Measurements from ENCODE around the gene SLC38A9.
"Not testable (repeated sequence)": the region's sequence is repeated elsewhere in the genome, so short reads cannot be mapped to it uniquely, and the experiment has no call there.

Gene SLC38A9

GRCh38 chr5:55734658-55735057 lies 22.5 kb upstream of the SLC38A9 start:
- Histone ChIP-seq H3K36me3 (ENCODE audit: control insufficient read depth in 5 of 5, insufficient read depth in 5 of 5, low read length in 5 of 5) (no peaks in the 10 kb centered on the region), H3K4me1 (ENCODE audit: control insufficient read depth in 5 of 5, insufficient read depth in 5 of 5, low read length in 5 of 5) (no peaks in the 10 kb centered on the region), H3K4me3 (ENCODE audit: low read depth in 1 of 5, low read length in 5 of 5) (no peak overlapping the region), H3K27ac (ENCODE audit: low read depth, low read length) (no peak overlapping the region), H3K9me3 (ENCODE audit: control insufficient read depth in 5 of 5, low read length in 5 of 5) (no peaks in the 10 kb centered on the region), H3K27me3 (ENCODE audit: control insufficient read depth in 5 of 5, insufficient read depth in 4 of 5, low read length in 5 of 5) (no peaks in the 10 kb centered on the region), H3K9ac (ENCODE audit: low read length in 5 of 5) (no peak overlapping the region)

GRCh38 chr5:55732585-55732984 lies 20.5 kb upstream of the SLC38A9 start:
- Histone ChIP-seq H3K4me1 (ENCODE audit: control insufficient read depth in 5 of 5, insufficient read depth in 5 of 5, low read length in 5 of 5) (no peaks in the 10 kb centered on the region), H3K9me3 (ENCODE audit: control insufficient read depth in 5 of 5, low read length in 5 of 5) (no peaks in the 10 kb centered on the region), H3K4me3 (ENCODE audit: low read depth in 1 of 5, low read length in 5 of 5) (no peak overlapping the region), H3K27me3 (ENCODE audit: control insufficient read depth in 5 of 5, insufficient read depth in 4 of 5, low read length in 5 of 5) (no peaks in the 10 kb centered on the region), H3K27ac (ENCODE audit: low read depth, low read length) (no peak overlapping the region), H3K36me3 (ENCODE audit: control insufficient read depth in 5 of 5, insufficient read depth in 5 of 5, low read length in 5 of 5) (no peaks in the 10 kb centered on the region), H3K9ac (ENCODE audit: low read length in 5 of 5) (no peak overlapping the region)

- H3K27me3 ChIP-seq (ENCODE audit: control insufficient read depth in 5 of 5, insufficient read depth in 4 of 5, low read length in 5 of 5), result no peaks in the 10 kb centered on the region
- no peak overlapping the region for H3K9ac ChIP-seq (ENCODE audit: low read length in 5 of 5)
- H3K36me3 ChIP-seq (ENCODE audit: control insufficient read depth in 5 of 5, insufficient read depth in 5 of 5, low read length in 5 of 5), result no peaks in the 10 kb centered on the region
- H3K9me3 ChIP-seq (ENCODE audit: control insufficient read depth in 5 of 5, low read length in 5 of 5), result no peaks in the 10 kb centered on the region
- H3K4me1 ChIP-seq (ENCODE audit: control insufficient read depth in 5 of 5, insufficient read depth in 5 of 5, low read length in 5 of 5), result no peaks in the 10 kb centered on the region
- no peak overlapping the region for H3K4me3 ChIP-seq (ENCODE audit: low read depth in 1 of 5, low read length in 5 of 5)
- H3K27ac ChIP-seq (ENCODE audit: low read depth, low read length), result no peak overlapping the region
These were observed 19.7 kb upstream of the SLC38A9 start for GRCh38 chr5:55731848-55732247.

- Histone ChIP-seq H3K27me3 (ENCODE audit: control insufficient read depth in 5 of 5, insufficient read depth in 4 of 5, low read length in 5 of 5) (no peaks in the 10 kb centered on the region), H3K4me3 (ENCODE audit: low read depth in 1 of 5, low read length in 5 of 5) (no peak overlapping the region), H3K4me1 (ENCODE audit: control insufficient read depth in 5 of 5, insufficient read depth in 5 of 5, low read length in 5 of 5) (no peaks in the 10 kb centered on the region), H3K27ac (ENCODE audit: low read depth, low read length) (no peak overlapping the region), H3K9ac (ENCODE audit: low read length in 5 of 5) (no peak overlapping the region), H3K9me3 (ENCODE audit: control insufficient read depth in 5 of 5, low read length in 5 of 5) (no peaks in the 10 kb centered on the region), H3K36me3 (ENCODE audit: control insufficient read depth in 5 of 5, insufficient read depth in 5 of 5, low read length in 5 of 5) (no peaks in the 10 kb centered on the region)
These were observed 12.2 kb upstream of the SLC38A9 start for GRCh38 chr5:55724281-55724680.

- H3K9ac ChIP-seq (ENCODE audit: low read length in 5 of 5), result no peak overlapping the region
- H3K27ac ChIP-seq (ENCODE audit: low read depth, low read length), result no peak overlapping the region
- no peaks in the 10 kb centered on the region for H3K36me3 ChIP-seq (ENCODE audit: control insufficient read depth in 5 of 5, insufficient read depth in 5 of 5, low read length in 5 of 5)
- no peaks in the 10 kb centered on the region for H3K27me3 ChIP-seq (ENCODE audit: control insufficient read depth in 5 of 5, insufficient read depth in 4 of 5, low read length in 5 of 5)
- H3K4me1 ChIP-seq (ENCODE audit: control insufficient read depth in 5 of 5, insufficient read depth in 5 of 5, low read length in 5 of 5), result no peaks in the 10 kb centered on the region
- no peak overlapping the region for H3K4me3 ChIP-seq (ENCODE audit: low read depth in 1 of 5, low read length in 5 of 5)
- H3K9me3 ChIP-seq (ENCODE audit: control insufficient read depth in 5 of 5, low read length in 5 of 5), result peaks cover 0 to 3% (median 0%) of the 10 kb centered on the region in 5 donors
These were observed 8.1 kb upstream of the SLC38A9 start for GRCh38 chr5:55720188-55720703.

- not testable (repeated sequence) for H3K27me3 ChIP-seq (ENCODE audit: control insufficient read depth in 5 of 5, insufficient read depth in 4 of 5, low read length in 5 of 5); H3K9ac ChIP-seq (ENCODE audit: low read length in 5 of 5); H3K27ac ChIP-seq (ENCODE audit: low read depth, low read length); H3K4me3 ChIP-seq (ENCODE audit: low read depth in 1 of 5, low read length in 5 of 5); H3K36me3 ChIP-seq (ENCODE audit: control insufficient read depth in 5 of 5, insufficient read depth in 5 of 5, low read length in 5 of 5); H3K4me1 ChIP-seq (ENCODE audit: control insufficient read depth in 5 of 5, insufficient read depth in 5 of 5, low read length in 5 of 5); H3K9me3 ChIP-seq (ENCODE audit: control insufficient read depth in 5 of 5, low read length in 5 of 5)
These were observed 6.9 kb upstream of the SLC38A9 start for GRCh38 chr5:55719026-55719425.

- peaks cover 3 to 20% (median 14%) of the 10 kb centered on the region in 5 donors for H3K4me1 ChIP-seq (ENCODE audit: control insufficient read depth in 5 of 5, insufficient read depth in 5 of 5, low read length in 5 of 5)
- peaks cover 0 to 3% (median 0%) of the 10 kb centered on the region in 5 donors for H3K9me3 ChIP-seq (ENCODE audit: control insufficient read depth in 5 of 5, low read length in 5 of 5)
- H3K27ac ChIP-seq (ENCODE audit: low read depth, low read length), result no peak overlapping the region
- H3K4me3 ChIP-seq (ENCODE audit: low read depth in 1 of 5, low read length in 5 of 5), result no peak overlapping the region
- no peaks in the 10 kb centered on the region for H3K27me3 ChIP-seq (ENCODE audit: control insufficient read depth in 5 of 5, insufficient read depth in 4 of 5, low read length in 5 of 5)
- no peak overlapping the region for H3K9ac ChIP-seq (ENCODE audit: low read length in 5 of 5)
- H3K36me3 ChIP-seq (ENCODE audit: control insufficient read depth in 5 of 5, insufficient read depth in 5 of 5, low read length in 5 of 5), result no peaks in the 10 kb centered on the region
These were observed 3.5 kb upstream of the SLC38A9 start for GRCh38 chr5:55715519-55716078.

GRCh38 chr5:55714749-55715148 lies 2.6 kb upstream of the SLC38A9 start:
- Histone ChIP-seq H3K27me3 (ENCODE audit: control insufficient read depth in 5 of 5, insufficient read depth in 4 of 5, low read length in 5 of 5) (no peaks in the 10 kb centered on the region), H3K27ac (ENCODE audit: low read depth, low read length) (no peak overlapping the region), H3K4me3 (ENCODE audit: low read depth in 1 of 5, low read length in 5 of 5) (no peak overlapping the region), H3K4me1 (ENCODE audit: control insufficient read depth in 5 of 5, insufficient read depth in 5 of 5, low read length in 5 of 5) (peaks cover 3 to 20% (median 14%) of the 10 kb centered on the region in 5 donors), H3K36me3 (ENCODE audit: control insufficient read depth in 5 of 5, insufficient read depth in 5 of 5, low read length in 5 of 5) (no peaks in the 10 kb centered on the region), H3K9ac (ENCODE audit: low read length in 5 of 5) (no peak overlapping the region), H3K9me3 (ENCODE audit: control insufficient read depth in 5 of 5, low read length in 5 of 5) (peaks cover 0 to 3% (median 0%) of the 10 kb centered on the region in 5 donors)

GRCh38 chr5:55714339-55714738 lies 2.2 kb upstream of the SLC38A9 start:
- H3K9ac ChIP-seq (ENCODE audit: low read length in 5 of 5), result no peak overlapping the region
- no peaks in the 10 kb centered on the region for H3K36me3 ChIP-seq (ENCODE audit: control insufficient read depth in 5 of 5, insufficient read depth in 5 of 5, low read length in 5 of 5)
- H3K4me1 ChIP-seq (ENCODE audit: control insufficient read depth in 5 of 5, insufficient read depth in 5 of 5, low read length in 5 of 5), result peaks cover 3 to 20% (median 14%) of the 10 kb centered on the region in 5 donors
- H3K4me3 ChIP-seq (ENCODE audit: low read depth in 1 of 5, low read length in 5 of 5), result no peak overlapping the region
- no peak overlapping the region for H3K27ac ChIP-seq (ENCODE audit: low read depth, low read length)
- H3K9me3 ChIP-seq (ENCODE audit: control insufficient read depth in 5 of 5, low read length in 5 of 5), result peaks cover 0 to 3% (median 0%) of the 10 kb centered on the region in 5 donors
- no peaks in the 10 kb centered on the region for H3K27me3 ChIP-seq (ENCODE audit: control insufficient read depth in 5 of 5, insufficient read depth in 4 of 5, low read length in 5 of 5)

GRCh38 chr5:55713871-55714270 lies 1.7 kb upstream of the SLC38A9 start:
- Histone ChIP-seq H3K27ac (ENCODE audit: low read depth, low read length) (no peak overlapping the region), H3K4me3 (ENCODE audit: low read depth in 1 of 5, low read length in 5 of 5) (no peak overlapping the region), H3K9ac (ENCODE audit: low read length in 5 of 5) (no peak overlapping the region), H3K36me3 (ENCODE audit: control insufficient read depth in 5 of 5, insufficient read depth in 5 of 5, low read length in 5 of 5) (no peaks in the 10 kb centered on the region), H3K4me1 (ENCODE audit: control insufficient read depth in 5 of 5, insufficient read depth in 5 of 5, low read length in 5 of 5) (peaks cover 3 to 20% (median 14%) of the 10 kb centered on the region in 5 donors), H3K9me3 (ENCODE audit: control insufficient read depth in 5 of 5, low read length in 5 of 5) (peaks cover 0 to 3% (median 0%) of the 10 kb centered on the region in 5 donors), H3K27me3 (ENCODE audit: control insufficient read depth in 5 of 5, insufficient read depth in 4 of 5, low read length in 5 of 5) (no peaks in the 10 kb centered on the region)

Measured in subcutaneous abdominal adipose tissue (tissue), 5 donors.